AG04449 (cell line): ENCODE data around the gene NPR1.

Experiments used
- CTCF ChIA-PET: fragments of 350-600 bp; formaldehyde crosslinking; extraction: SDS; loops from one replicate; lab custom pipeline; 2021; ENCODE audit warnings: antibody characterized with exemption; lab: Yijun Ruan, JAX
- POLR2A ChIA-PET: fragments of 400-600, 350-600 bp; formaldehyde crosslinking; extraction: SDS; loops from one replicate; lab custom pipeline; 2020; ENCODE audit warnings: antibody characterized with exemption, inconsistent platforms; lab: Yijun Ruan, JAX
- DNase-seq: peaks from one replicate; pipeline ENCODE4 v3.0.0-alpha.2; 2010; ENCODE audit warnings: low read depth, low spot score
- H3K4me3 ChIP-seq: 2 replicates; pipeline ENCODE4 v1.5.1; 2011; ENCODE audit warnings: low read depth, mild to moderate bottlenecking, control low read depth, low read length
- CTCF ChIP-seq: IDR thresholded peaks from one replicate; pipeline ENCODE4 v1.5.1; 2011; ENCODE audit warnings: mild to moderate bottlenecking, moderate library complexity, low read length, control low read depth, inconsistent platforms; ENCODE audit not compliant: insufficient read depth; ENCODE audit errors: missing control alignments

NPR1 gene

GRCh38 chr1:153735090-153735420, 56.6 kb downstream of the NPR1 start:
- POLR2A ChIA-PET = no interaction called here
- no peak overlapping the region for H3K4me3 ChIP-seq
- DNase-seq = no peak

GRCh38 chr1:153741986-153742385, 63.5 kb downstream of the NPR1 start:
- ChIA-PET CTCF (interaction anchor here (0.7 to 2.7 kb wide), 5 partner anchors 8 to 70 kb away, joined by 3 to 15 read pairs (median 7); partner anchors contain the start of gene NPR1), POLR2A (no interaction called here)
- TF ChIP-seq CTCF = no peak
- H3K4me3 ChIP-seq = no peak overlapping the region
- DNase-seq = no peak

More at GRCh38 chr1:153735090-153735420, 56.6 kb downstream of the NPR1 start:
- no peak for TF ChIP-seq CTCF
- CTCF ChIA-PET = interaction anchor here (0.9 to 2.3 kb wide), 6 partner anchors 11 to 162 kb away, joined by 3 to 6 read pairs (median 4); no protein-coding TSS in a partner anchor

GRCh38 chr1:153742411-153743142, 64.1 kb downstream of the NPR1 start:
- TF ChIP-seq CTCF = no peak
- peak; percentile 37 for DNase-seq
- H3K4me3 ChIP-seq = no peak overlapping the region
- POLR2A ChIA-PET = interaction anchor here (0.6 to 1.3 kb wide), 3 partner anchors 15 to 115 kb away, joined by 3 to 4 read pairs (median 3); partner anchors contain the start of genes INTS3 and S100A13
- CTCF ChIA-PET = interaction anchor here (0.7 to 2.7 kb wide), 5 partner anchors 8 to 170 kb away, joined by 3 to 15 read pairs (median 7); partner anchors contain the start of gene NPR1
